ENCODE data around the gene KRT85. TPM values are rescaled to one million over a fixed set of nuclear protein-coding genes. Genes with fewer than 3 reads are reported as not detected.

The KRT85 gene
- total RNA-seq, 2 experiments from 2014 or later, result not detected

GRCh38 chr12:52361553-52361952 is 5.7 kb downstream of the KRT85 start:
- intact Hi-C loops (cut with micrococcal nuclease; ENCODE audit: unreplicated experiment), result no loop called here
- no TSS peak for BruUV-seq (replicated peaks)
- DNase-seq (ENCODE audit: low spot score), result no peak
- Histone ChIP-seq H2AFZ (ENCODE audit: low read length) (no peak overlapping the region), H3K27ac (ENCODE audit: low read depth, low read length, poor library complexity, severe bottlenecking) (no peak overlapping the region), H3K9me3 (ENCODE audit: low read length) (no peaks in the 10 kb centered on the region), H3K4me2 (ENCODE audit: low read length) (no peak overlapping the region), H3K4me1 (ENCODE audit: insufficient read depth, low read length, poor library complexity, severe bottlenecking) (peaks cover 39% of the 10 kb centered on the region), H3K36me3 (ENCODE audit: insufficient read depth, low read length) (no peaks in the 10 kb centered on the region), H4K20me1 (ENCODE audit: insufficient read depth, low read length) (no peaks in the 10 kb centered on the region), H3K79me2 (ENCODE audit: insufficient read depth, low read depth, low read length) (no peaks in the 10 kb centered on the region), H3K4me3 (ENCODE audit: low read depth, low read length, poor library complexity, severe bottlenecking) (no peak overlapping the region), H3K9me2 (ENCODE audit: insufficient read depth, low read length) (no peaks in the 10 kb centered on the region)
- TF ChIP-seq EZH2phosphoT487 (IDR thresholded peaks at IDR 0.05; ENCODE audit: borderline replicate concordance, low read depth, low read length) (no peak), CTCF (conservative IDR thresholded peaks at IDR 0.05; ENCODE audit: low read length) (no peak)
- POLR2A ChIA-PET, result interaction anchor here (0.5 to 0.6 kb wide), 2 partner anchors 53 to 1656 kb away, joined by 4 to 7 read pairs; no protein-coding TSS in a partner anchor
- CTCF ChIA-PET (ENCODE audit: unreplicated experiment), result interaction anchor here (0.5 to 1.4 kb wide), 4 partner anchors 32 to 101 kb away, joined by 3 to 4 read pairs (median 3); no protein-coding TSS in a partner anchor

DNA sequence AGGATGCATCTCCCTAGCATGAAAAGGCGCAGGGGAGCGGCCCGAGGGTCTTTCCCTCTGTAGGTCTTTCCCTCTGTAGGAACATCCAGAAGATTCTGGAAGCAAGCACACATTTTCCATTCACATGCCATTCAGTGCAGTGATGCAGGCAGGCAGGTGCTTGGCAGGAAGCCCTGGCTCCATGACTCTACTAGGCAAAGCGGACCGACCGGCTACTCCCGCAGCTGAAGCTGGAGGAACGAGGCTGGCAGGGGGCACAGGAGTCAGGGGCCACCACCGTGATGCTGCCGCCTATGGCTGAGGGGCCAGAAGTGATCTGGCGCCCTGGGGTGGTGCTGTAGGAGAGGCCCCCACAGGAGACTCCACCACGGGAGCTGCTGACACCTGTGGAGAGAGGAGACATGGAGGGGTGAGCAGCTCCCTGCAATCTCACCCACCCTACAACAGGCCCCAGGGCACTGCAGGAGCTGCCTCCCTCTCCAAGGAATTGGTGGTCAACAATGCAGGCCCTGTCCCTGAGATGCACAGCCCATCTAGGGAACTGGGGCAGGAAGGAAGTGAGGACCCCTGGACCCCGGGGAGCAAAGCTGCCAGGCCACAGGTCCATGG is 6.5 kb downstream of the KRT85 start:
- H3K36me3 ChIP-seq (ENCODE audit: insufficient read depth, low read length), result no peaks in the 10 kb centered on the region
- H3K9me2 ChIP-seq (ENCODE audit: insufficient read depth, low read length), result no peaks in the 10 kb centered on the region
- no TSS peak for BruUV-seq (replicated peaks)
- H3K27ac ChIP-seq (ENCODE audit: low read depth, low read length, poor library complexity, severe bottlenecking), result no peak overlapping the region
- H3K4me3 ChIP-seq (ENCODE audit: low read depth, low read length, poor library complexity, severe bottlenecking), result no peak overlapping the region
- no peak overlapping the region for H2AFZ ChIP-seq (ENCODE audit: low read length)
- H4K20me1 ChIP-seq (ENCODE audit: insufficient read depth, low read length), result no peaks in the 10 kb centered on the region
- peaks cover 39% of the 10 kb centered on the region for H3K4me1 ChIP-seq (ENCODE audit: insufficient read depth, low read length, poor library complexity, severe bottlenecking)
- H3K79me2 ChIP-seq (ENCODE audit: insufficient read depth, low read depth, low read length), result no peaks in the 10 kb centered on the region
- intact Hi-C loops (cut with micrococcal nuclease; ENCODE audit: unreplicated experiment), result no loop called here
- ChIA-PET CTCF (ENCODE audit: unreplicated experiment) (interaction anchor here (0.5 to 1.4 kb wide), 3 partner anchors 33 to 100 kb away, joined by 3 to 4 read pairs (median 3); no protein-coding TSS in a partner anchor), POLR2A (interaction anchor here (0.6 kb wide), 1 partner anchor 54 kb away, joined by 4 read pairs; no protein-coding TSS in a partner anchor)
- TF ChIP-seq EZH2phosphoT487 (IDR thresholded peaks at IDR 0.05; ENCODE audit: borderline replicate concordance, low read depth, low read length) (no peak), CTCF (conservative IDR thresholded peaks at IDR 0.05; ENCODE audit: low read length) (no peak)
- H3K9me3 ChIP-seq (ENCODE audit: low read length), result no peaks in the 10 kb centered on the region
- DNase-seq (ENCODE audit: low spot score), result no peak
- H3K4me2 ChIP-seq (ENCODE audit: low read length), result no peak overlapping the region

DNA sequence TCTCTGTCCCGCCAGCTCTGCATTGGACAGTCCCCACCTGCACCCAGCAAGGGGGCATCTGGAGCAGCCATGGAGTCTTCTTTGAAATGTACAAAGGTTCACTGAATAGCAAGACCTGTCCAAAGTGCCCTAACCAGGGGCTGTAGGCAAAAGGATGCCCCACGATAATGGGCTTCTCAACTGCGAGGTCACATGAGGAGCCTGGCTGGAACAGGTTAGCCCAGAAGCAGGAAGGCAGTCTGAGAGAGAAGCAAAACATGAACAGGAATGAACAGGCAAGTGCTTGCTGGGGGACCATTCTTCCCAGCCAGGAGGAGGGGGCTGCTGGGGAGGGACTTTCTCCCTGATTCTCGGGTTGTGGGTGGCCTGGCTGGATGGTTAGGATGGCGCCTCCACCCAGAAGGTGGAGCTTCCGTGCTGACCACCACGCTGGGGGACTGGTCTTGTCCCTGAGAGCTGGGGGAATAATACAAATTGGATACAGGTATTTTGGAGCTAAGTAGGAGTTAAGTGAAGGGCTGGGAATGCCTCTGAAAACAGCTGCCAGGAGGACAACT is 7.1 kb downstream of the KRT85 start:
- Histone ChIP-seq H3K27ac (ENCODE audit: low read depth, low read length, poor library complexity, severe bottlenecking) (no peak overlapping the region), H2AFZ (ENCODE audit: low read length) (no peak overlapping the region; the same call in 1 of the 2 replicates), H3K79me2 (ENCODE audit: insufficient read depth, low read depth, low read length) (no peaks in the 10 kb centered on the region), H3K9me3 (ENCODE audit: low read length) (no peaks in the 10 kb centered on the region), H3K9me2 (ENCODE audit: insufficient read depth, low read length) (no peaks in the 10 kb centered on the region), H3K4me2 (ENCODE audit: low read length) (no peak overlapping the region), H3K4me1 (ENCODE audit: insufficient read depth, low read length, poor library complexity, severe bottlenecking) (peaks cover 39% of the 10 kb centered on the region), H3K4me3 (ENCODE audit: low read depth, low read length, poor library complexity, severe bottlenecking) (no peak overlapping the region), H4K20me1 (ENCODE audit: insufficient read depth, low read length) (no peaks in the 10 kb centered on the region), H3K36me3 (ENCODE audit: insufficient read depth, low read length) (no peaks in the 10 kb centered on the region)
- CTCF ChIA-PET (ENCODE audit: unreplicated experiment), result interaction anchor here (1.0 kb wide), 1 partner anchor 32 kb away, joined by 3 read pairs; no protein-coding TSS in a partner anchor
- no peak for TF ChIP-seq CTCF (conservative IDR thresholded peaks at IDR 0.05; ENCODE audit: low read length)
- TF ChIP-seq EZH2phosphoT487 (IDR thresholded peaks at IDR 0.05; ENCODE audit: borderline replicate concordance, low read depth, low read length), result no peak
- intact Hi-C loops (cut with micrococcal nuclease; ENCODE audit: unreplicated experiment), result no loop called here
- POLR2A ChIA-PET, result no interaction called here
- no TSS peak for BruUV-seq (replicated peaks)
- no peak for DNase-seq (ENCODE audit: low spot score)
